ENCODE measurements around the gene KRTAP10-10.
"Not testable (repeated sequence)": the region's sequence is repeated elsewhere in the genome, so short reads cannot be mapped to it uniquely, and the experiment has no call there.

The KRTAP10-10 gene

DNA sequence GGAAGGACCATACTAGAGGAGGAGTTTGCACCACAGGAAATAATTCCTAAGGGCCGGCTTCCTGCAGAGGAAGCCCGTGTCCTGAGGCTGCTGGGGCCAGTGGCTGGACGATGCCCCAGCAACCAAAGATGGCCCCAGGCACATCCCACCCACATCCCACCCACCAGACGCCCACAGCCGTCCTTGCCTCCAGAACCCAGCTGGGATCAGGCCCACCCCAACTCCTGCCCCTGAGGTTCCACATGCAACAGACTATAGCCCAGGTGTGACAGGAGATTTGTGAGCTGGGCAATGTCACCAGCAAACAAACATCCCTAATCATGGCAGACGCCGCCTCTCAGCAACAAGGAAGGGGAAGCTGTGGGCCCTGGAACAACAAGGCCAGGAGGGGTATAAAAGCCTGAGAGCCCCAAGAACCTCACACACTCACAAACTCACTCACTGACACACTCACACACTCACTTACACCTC lies 10.4 kb upstream of the KRTAP10-10 start, which contains the start of gene KRTAP10-9:
TSS of gene KRTAP10-9 (plus strand) at position 421 of the 471 bp plus-strand sequence. CDS start 79 bp downstream, outside the sequence.
- no peak for DNase-seq (ENCODE audit: low read depth)

- DNase-seq (ENCODE audit: low read depth), result not testable (repeated sequence)
These were observed 9.9 kb upstream of the KRTAP10-10 start for GRCh38 chr21:44627181-44627822.

GRCh38 chr21:44627831-44628233 lies 9.3 kb upstream of the KRTAP10-10 start:
- not testable (repeated sequence) for DNase-seq (ENCODE audit: low read depth)

- DNase-seq (ENCODE audit: low read depth), result no peak
These were observed 8.3 kb upstream of the KRTAP10-10 start for GRCh38 chr21:44628707-44629391.

DNA sequence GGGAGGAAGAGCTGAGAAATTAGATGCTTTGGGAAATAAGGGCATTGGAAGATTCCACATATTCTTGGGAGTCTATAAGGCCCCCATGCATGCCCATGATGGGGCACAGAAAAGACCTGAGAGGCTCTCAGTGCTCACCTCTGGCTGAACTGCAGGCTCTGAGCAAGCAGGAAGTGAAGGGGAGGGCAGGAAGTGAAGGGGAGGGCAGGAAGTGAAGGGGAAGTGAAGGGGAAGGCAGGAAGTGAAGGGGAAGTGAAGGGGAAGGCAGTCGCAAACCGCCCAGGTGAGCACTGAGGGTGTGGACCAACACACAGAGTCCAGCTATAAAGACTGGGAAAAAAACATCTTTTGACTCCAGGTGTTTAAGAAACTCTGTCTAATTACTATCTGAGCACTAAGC lies 6.7 kb upstream of the KRTAP10-10 start:
- no peak for DNase-seq (ENCODE audit: low read depth)

- no peak for DNase-seq (ENCODE audit: low read depth)
These were observed 5.1 kb upstream of the KRTAP10-10 start for GRCh38 chr21:44632067-44632466.

GRCh38 chr21:44636209-44637017 lies 743 bp upstream of the KRTAP10-10 start:
- DNase-seq (ENCODE audit: low read depth), result no peak

DNA sequence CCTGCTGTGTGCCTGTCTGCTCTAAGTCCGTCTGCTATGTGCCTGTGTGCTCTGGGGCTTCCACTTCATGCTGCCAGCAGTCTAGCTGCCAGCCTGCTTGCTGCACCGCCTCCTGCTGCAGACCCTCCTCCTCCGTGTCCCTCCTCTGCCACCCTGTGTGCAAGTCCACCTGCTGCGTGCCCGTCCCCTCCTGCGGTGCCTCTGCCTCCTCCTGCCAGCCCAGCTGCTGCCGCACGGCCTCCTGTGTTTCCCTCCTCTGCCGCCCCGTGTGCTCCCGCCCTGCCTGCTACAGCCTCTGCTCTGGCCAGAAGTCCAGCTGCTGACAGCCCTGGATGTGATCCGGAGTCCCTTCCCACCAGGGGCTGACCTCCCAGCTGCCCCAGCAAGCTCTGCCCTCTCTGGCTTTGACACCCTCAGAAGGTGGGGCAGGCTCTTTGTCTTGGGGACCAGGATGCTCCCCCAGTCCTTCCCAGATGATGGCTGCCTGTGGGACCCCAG lies 744 bp downstream of the KRTAP10-10 start:
- not testable (repeated sequence) for DNase-seq (ENCODE audit: low read depth)

- not testable (repeated sequence) for DNase-seq (ENCODE audit: low read depth)
These were observed 1.6 kb downstream of the KRTAP10-10 start for GRCh38 chr21:44638506-44639330.

DNA sequence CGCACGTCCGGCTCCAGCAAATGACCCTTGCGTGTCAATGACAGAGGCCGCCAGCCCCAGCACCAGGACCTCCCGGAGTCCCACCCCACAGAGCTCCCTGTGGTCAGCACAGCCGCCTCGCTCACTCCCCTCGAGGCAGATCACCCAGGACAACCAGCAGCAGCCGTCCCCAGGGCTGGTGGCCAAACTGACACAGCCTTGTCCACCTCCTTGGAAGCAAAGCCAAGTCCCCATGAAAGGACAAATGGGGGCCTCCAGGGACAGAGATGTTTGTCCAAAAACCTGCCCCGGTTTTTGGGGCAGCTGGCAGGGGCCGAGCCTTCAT lies 2.1 kb downstream of the KRTAP10-10 start:
- DNase-seq (ENCODE audit: low read depth), result no peak

- no peak for DNase-seq (ENCODE audit: low read depth)
These were observed 3.6 kb downstream of the KRTAP10-10 start for GRCh38 chr21:44640761-44641160.

DNA sequence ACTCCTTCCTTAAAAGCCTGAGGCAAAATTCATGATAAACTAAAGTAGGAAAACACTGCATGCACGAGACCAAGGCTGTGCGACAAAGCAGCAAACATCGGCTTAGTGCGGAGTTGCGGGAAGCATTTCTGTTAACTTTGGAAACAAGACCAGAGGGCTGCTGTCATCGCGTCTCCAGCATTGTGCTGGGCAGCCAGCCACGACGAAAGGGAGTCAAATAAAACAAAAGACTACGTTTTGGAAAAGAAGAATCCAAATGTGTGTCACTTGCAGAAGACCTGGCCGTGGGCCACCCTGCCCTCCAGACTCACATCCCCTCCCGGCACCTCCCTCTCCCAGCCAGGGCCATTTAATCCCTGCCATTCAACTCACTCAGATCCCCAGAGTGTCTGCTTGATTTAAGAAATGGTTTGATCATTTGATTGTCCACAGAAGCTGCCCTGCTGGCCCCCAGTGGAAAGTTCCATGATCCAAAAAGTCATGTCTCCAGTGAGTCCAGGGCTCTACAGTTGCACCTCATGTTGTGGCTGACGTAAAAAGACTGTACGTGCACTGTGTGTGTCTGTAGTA lies 6.7 kb downstream of the KRTAP10-10 start:
- no peak for DNase-seq (ENCODE audit: low read depth)

- DNase-seq (ENCODE audit: low read depth), result no peak
These were observed 7.7 kb downstream of the KRTAP10-10 start for GRCh38 chr21:44644878-44645277.

GRCh38 chr21:44646366-44647221 lies 9.4 kb downstream of the KRTAP10-10 start, which contains the start of gene KRTAP10-11:
TSS of gene KRTAP10-11 (plus strand) at chr21:44646414. CDS start at chr21:44646459, 45 bp downstream.
- DNase-seq (ENCODE audit: low read depth), result not testable (repeated sequence)

GRCh38 chr21:44647222-44647552 lies 10.0 kb downstream of the KRTAP10-10 start:
- no peak for DNase-seq (ENCODE audit: low read depth)

DNA sequence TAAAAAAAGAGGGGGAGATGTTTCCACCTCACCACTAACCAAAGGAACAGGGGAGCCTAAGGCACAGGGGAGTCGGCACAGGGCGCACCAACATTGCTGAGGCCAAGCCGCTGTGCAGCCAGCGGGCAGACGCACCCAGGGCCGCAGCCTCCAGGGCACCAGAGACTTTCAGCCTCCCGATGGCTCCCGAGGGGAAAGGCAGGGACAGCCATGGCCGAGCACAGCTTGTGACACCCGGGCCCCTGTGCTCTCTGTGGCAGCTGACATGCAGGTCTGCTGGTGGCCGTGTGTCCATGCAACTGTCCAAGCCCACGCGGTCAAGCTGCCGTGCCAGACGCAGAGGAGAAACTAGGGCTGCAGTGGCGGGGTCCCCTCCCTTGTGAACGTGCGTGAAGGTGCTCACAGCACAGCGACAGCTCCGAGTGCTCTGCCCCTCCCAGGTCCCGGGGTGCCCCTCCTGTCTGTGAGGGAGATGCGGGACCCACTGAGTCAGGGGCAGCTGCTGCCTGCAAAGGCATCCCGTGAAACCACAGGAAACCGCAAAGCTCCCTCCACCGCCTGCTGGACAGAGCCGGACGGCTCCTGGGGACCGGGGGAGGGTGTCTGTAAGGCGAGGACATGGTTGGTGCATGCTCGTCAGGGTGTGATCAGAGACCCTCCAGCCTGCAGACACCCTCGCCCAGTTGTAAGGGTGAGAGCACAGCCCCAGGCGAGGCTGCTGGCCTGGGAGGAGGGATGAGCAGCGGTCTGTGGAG lies 11.6 kb downstream of the KRTAP10-10 start:
- no peak for DNase-seq (ENCODE audit: low read depth)

- DNase-seq (ENCODE audit: low read depth), result no peak
These were observed 12.5 kb downstream of the KRTAP10-10 start for GRCh38 chr21:44649521-44650100.

GRCh38 chr21:44650265-44650972 lies 13.3 kb downstream of the KRTAP10-10 start:
- DNase-seq (ENCODE audit: low read depth), result no peak
